AG04450 (cell line): ENCODE measurements around the gene GYG1. TPM values are rescaled to one million over a fixed set of nuclear protein-coding genes. Genes with fewer than 3 reads are reported as not detected.

ENCODE experiments used
- CTCF ChIA-PET: fragments of 300-600, 350-600 bp; formaldehyde crosslinking; extraction: SDS; loops from one replicate; lab custom pipeline; 2022; ENCODE audit warnings: antibody characterized with exemption, inconsistent platforms; lab: Charles Lee
- POLR2A ChIA-PET: fragments of 350-600 bp; formaldehyde crosslinking; extraction: SDS; loops from one replicate; lab custom pipeline; 2021; ENCODE audit warnings: antibody characterized with exemption, inconsistent platforms; lab: Yijun Ruan, JAX
- DNase-seq: peaks from one replicate; pipeline ENCODE4 v3.0.0-alpha.2; 2011; ENCODE audit warnings: low read depth, low spot score
- H3K27ac ChIP-seq: one replicate; pipeline ENCODE4 v1.5.1; 2012; ENCODE audit warnings: low read depth, low read length, control low read depth
- H3K27me3 ChIP-seq: one replicate; pipeline ENCODE4 v1.6.0; 2012; ENCODE audit warnings: low read length; ENCODE audit not compliant: control insufficient read depth, insufficient read depth
- H3K4me3 ChIP-seq: 2 replicates; pipeline ENCODE4 v1.5.1; 2011; ENCODE audit warnings: mild to moderate bottlenecking, low read depth, low read length, control low read depth
- H3K9me3 ChIP-seq: 2 replicates; pipeline ENCODE4 v1.5.1; 2012; ENCODE audit warnings: low read length; ENCODE audit not compliant: control insufficient read depth, insufficient read depth
- polyA plus RNA-seq: library from polyadenylated mRNA; depleted of rRNA; stranded (reverse); fragments of >200 nt; gene quantifications from 2 replicates; pipeline ENCODE4 v1.2.3, GENCODE V29; 2011
- TF ChIP-seq, protein P1 (sequence below): IDR thresholded peaks from 2 replicates; pipeline ENCODE4 v1.5.1; 2011; ENCODE audit warnings: low read depth, low read length, control low read depth, inconsistent platforms

The GYG1 gene
- polyA plus RNA-seq, 1 experiment: 75.2 TPM

- TF ChIP-seq, protein P1, sequence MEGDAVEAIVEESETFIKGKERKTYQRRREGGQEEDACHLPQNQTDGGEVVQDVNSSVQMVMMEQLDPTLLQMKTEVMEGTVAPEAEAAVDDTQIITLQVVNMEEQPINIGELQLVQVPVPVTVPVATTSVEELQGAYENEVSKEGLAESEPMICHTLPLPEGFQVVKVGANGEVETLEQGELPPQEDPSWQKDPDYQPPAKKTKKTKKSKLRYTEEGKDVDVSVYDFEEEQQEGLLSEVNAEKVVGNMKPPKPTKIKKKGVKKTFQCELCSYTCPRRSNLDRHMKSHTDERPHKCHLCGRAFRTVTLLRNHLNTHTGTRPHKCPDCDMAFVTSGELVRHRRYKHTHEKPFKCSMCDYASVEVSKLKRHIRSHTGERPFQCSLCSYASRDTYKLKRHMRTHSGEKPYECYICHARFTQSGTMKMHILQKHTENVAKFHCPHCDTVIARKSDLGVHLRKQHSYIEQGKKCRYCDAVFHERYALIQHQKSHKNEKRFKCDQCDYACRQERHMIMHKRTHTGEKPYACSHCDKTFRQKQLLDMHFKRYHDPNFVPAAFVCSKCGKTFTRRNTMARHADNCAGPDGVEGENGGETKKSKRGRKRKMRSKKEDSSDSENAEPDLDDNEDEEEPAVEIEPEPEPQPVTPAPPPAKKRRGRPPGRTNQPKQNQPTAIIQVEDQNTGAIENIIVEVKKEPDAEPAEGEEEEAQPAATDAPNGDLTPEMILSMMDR: no peak
- H3K9me3 ChIP-seq: no peaks in the 10 kb centered on the region
- ChIA-PET CTCF (interaction anchor here (0.6 kb wide), 1 partner anchor 157 kb away, joined by 3 read pairs; no protein-coding TSS in a partner anchor), POLR2A (interaction anchor here (1.7 kb wide), 1 partner anchor 44 kb away, joined by 8 read pairs; no protein-coding TSS in a partner anchor)
- no peak overlapping the region for H3K4me3 ChIP-seq
- no peaks in the 10 kb centered on the region for H3K27me3 ChIP-seq
- no peak overlapping the region for H3K27ac ChIP-seq
- no peak for DNase-seq
These were observed 8.5 kb downstream of the GYG1 start for GRCh38 chr3:148999806-149000205.

GRCh38 chr3:149000206-149000745, 8.9 kb downstream of the GYG1 start:
- CTCF ChIA-PET: interaction anchor here (0.6 kb wide), 1 partner anchor 156 kb away, joined by 3 read pairs; no protein-coding TSS in a partner anchor

GRCh38 chr3:149001727-149002126, 10.4 kb downstream of the GYG1 start:
- Histone ChIP-seq H3K27me3 (no peaks in the 10 kb centered on the region), H3K27ac (no peak overlapping the region), H3K9me3 (no peaks in the 10 kb centered on the region), H3K4me3 (no peak overlapping the region)
- ChIA-PET CTCF (interaction anchor here (1.0 to 1.1 kb wide), 2 partner anchors 11 to 46 kb away, joined by 3 to 7 read pairs; partner anchors contain the start of gene GYG1), POLR2A (no interaction called here)
- TF ChIP-seq, protein P1: no peak
- no peak for DNase-seq

More at GRCh38 chr3:149000206-149000745, 8.9 kb downstream of the GYG1 start:
- H3K4me3 ChIP-seq: no peak overlapping the region
- TF ChIP-seq, protein P1: no peak
- no peak for DNase-seq
- no peaks in the 10 kb centered on the region for H3K9me3 ChIP-seq
- POLR2A ChIA-PET: interaction anchor here (1.7 kb wide), 1 partner anchor 45 kb away, joined by 8 read pairs; no protein-coding TSS in a partner anchor
- H3K27me3 ChIP-seq: no peaks in the 10 kb centered on the region
- no peak overlapping the region for H3K27ac ChIP-seq

DNA sequence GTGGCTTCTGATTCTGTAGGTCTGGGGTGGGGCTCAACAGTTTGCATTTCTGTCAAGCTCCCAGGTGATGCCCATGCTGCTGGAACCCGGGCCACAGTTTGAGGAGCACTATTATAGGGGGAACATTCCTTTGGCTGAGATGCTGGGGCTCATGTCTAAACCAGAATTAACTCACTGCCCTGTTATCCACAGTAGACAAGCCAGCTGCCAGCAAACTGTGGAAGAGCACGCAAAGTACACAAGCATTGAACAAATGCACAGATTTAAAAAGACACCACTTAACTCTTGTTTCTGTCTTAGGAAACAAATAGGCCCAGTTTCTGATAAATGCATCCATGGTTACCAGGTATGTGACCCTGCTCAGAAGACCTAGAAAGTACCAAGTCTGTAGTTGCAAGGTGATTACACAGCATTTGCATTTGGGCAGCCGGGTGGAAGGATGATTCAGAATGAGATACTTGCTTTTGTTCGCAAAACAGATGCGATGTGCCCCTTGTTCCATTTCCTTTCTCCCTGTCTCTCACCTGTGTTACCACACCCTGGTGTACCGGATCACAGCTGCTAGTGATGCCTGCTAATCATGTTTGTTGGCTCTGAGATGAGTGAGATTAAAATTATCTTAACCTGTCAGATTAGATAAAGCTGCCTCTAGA, 12.4 kb downstream of the GYG1 start:
- H3K9me3 ChIP-seq: no peaks in the 10 kb centered on the region
- H3K4me3 ChIP-seq: no peak overlapping the region
- DNase-seq: no peak
- TF ChIP-seq, protein P1: no peak
- ChIA-PET CTCF (interaction anchor here (0.7 kb wide), 1 partner anchor 286 kb away, joined by 4 read pairs; no protein-coding TSS in a partner anchor), POLR2A (no interaction called here)
- H3K27me3 ChIP-seq: no peaks in the 10 kb centered on the region
- H3K27ac ChIP-seq: no peak overlapping the region

GRCh38 chr3:149004622-149005021, 13.3 kb downstream of the GYG1 start:
- H3K27ac ChIP-seq: peak overlapping the region; percentile 72
- POLR2A ChIA-PET: no interaction called here
- CTCF ChIA-PET: interaction anchor here (1.0 kb wide), 1 partner anchor 11 kb away, joined by 3 read pairs; no protein-coding TSS in a partner anchor
- H3K4me3 ChIP-seq: no peak overlapping the region
- H3K9me3 ChIP-seq: no peaks in the 10 kb centered on the region
- H3K27me3 ChIP-seq: no peaks in the 10 kb centered on the region
- TF ChIP-seq, protein P1: no peak
- DNase-seq: no peak
